GM18907 (cell line): ENCODE results near the gene SSH3.

Source experiments
- ATAC-seq: cut with Tn5 transposase; IDR thresholded peaks from one replicate; pipeline ENCODE4 v1.9.1; 2021; ENCODE audit warnings: mild to moderate bottlenecking, moderate library complexity; ENCODE audit not compliant: unreplicated experiment

SSH3 gene

GRCh38 chr11:67291481-67292381 is 11.6 kb upstream of the SSH3 start:
- ATAC-seq = no peak

GRCh38 chr11:67292671-67293070 is 10.7 kb upstream of the SSH3 start:
- no peak for ATAC-seq

GRCh38 chr11:67293090-67293489 is 10.2 kb upstream of the SSH3 start:
- no peak for ATAC-seq

- ATAC-seq = no peak
Observed at GRCh38 chr11:67295846-67296245, 7.5 kb upstream of the SSH3 start.

GRCh38 chr11:67298786-67299185 is 4.5 kb upstream of the SSH3 start:
- ATAC-seq = no peak

- no peak for ATAC-seq
Observed at GRCh38 chr11:67299471-67300191, 3.7 kb upstream of the SSH3 start.

- no peak for ATAC-seq
Observed at GRCh38 chr11:67300256-67300755, 3.0 kb upstream of the SSH3 start.

GRCh38 chr11:67300756-67301312 is 2.5 kb upstream of the SSH3 start:
- no peak for ATAC-seq

- ATAC-seq = no peak
Observed at GRCh38 chr11:67301313-67301921, 1.9 kb upstream of the SSH3 start.

- ATAC-seq = no peak
Observed at GRCh38 chr11:67301951-67302516, 1.3 kb upstream of the SSH3 start.

- ATAC-seq = no peak
Observed at GRCh38 chr11:67302571-67303131, 679 bp upstream of the SSH3 start.

- ATAC-seq = no peak
Observed at GRCh38 chr11:67303835-67304411, 593 bp downstream of the SSH3 start.

GRCh38 chr11:67304511-67305113 is 1.3 kb downstream of the SSH3 start:
- no peak for ATAC-seq

GRCh38 chr11:67306769-67307544 is 3.6 kb downstream of the SSH3 start:
- ATAC-seq = no peak

- ATAC-seq = no peak
Observed at GRCh38 chr11:67307545-67308001, 4.2 kb downstream of the SSH3 start.

- ATAC-seq = no peak
Observed at GRCh38 chr11:67308031-67308866, 4.9 kb downstream of the SSH3 start.

GRCh38 chr11:67309166-67309565 is 5.8 kb downstream of the SSH3 start:
- no peak for ATAC-seq

- ATAC-seq = no peak
Observed at GRCh38 chr11:67309661-67310061, 6.3 kb downstream of the SSH3 start.
